SJCRH30 (cell line): ENCODE data around the gene FASLG. TPM values are rescaled to one million over a fixed set of nuclear protein-coding genes. Genes with fewer than 3 reads are reported as not detected.

Experiments used
- total RNA-seq: library from RNA; depleted of rRNA; stranded (reverse); fragments of >200 nt; shearing (Covaris generic); gene quantifications from 2 replicates; pipeline ENCODE4 v1.2.3, GENCODE V29; 2014; rRNA removed

Gene FASLG
- total RNA-seq, 1 experiment from 2014 or later = not detected

Other genes starting within 250 kb of the FASLG start
- gene C1orf105, start 238.4 kb upstream of the FASLG start, total RNA-seq = 17.7 and 21.0 TPM in 2 replicates
- 26.1 and 26.6 TPM in 2 replicates for gene PIGC, start 215.0 kb upstream of the FASLG start, total RNA-seq
- 35.2 and 43.5 TPM in 2 replicates for gene SUCO, start 126.0 kb upstream of the FASLG start, total RNA-seq